A673 (cell line): Measurements from ENCODE around the gene KIF1A. TPM values are rescaled to one million over a fixed set of nuclear protein-coding genes. Genes with fewer than 3 reads are reported as not detected.

Experiments used
- BruUV-seq: library from RNA; stranded (reverse); fragments of 400-500 nt; replicated peaks from 2 replicates; lab custom pipeline; 2021; lab: Mats Ljungman, UMichigan
- CTCF ChIA-PET: fragments of 300-600 bp; sonication (Branson Sonifier 250); formaldehyde crosslinking; loops from one replicate; lab custom pipeline; 2022; ENCODE audit warnings: antibody characterized with exemption; lab: Charles Lee
- POLR2A ChIA-PET: fragments of 300-600 bp; sonication (Branson Sonifier 250); formaldehyde crosslinking; loops from one replicate; lab custom pipeline; 2022; ENCODE audit warnings: antibody characterized with exemption; ENCODE audit not compliant: low non-redundant PET; lab: Charles Lee
- DNase-seq: peaks from one replicate; pipeline ENCODE4 v3.0.0-alpha.2; 2015; ENCODE audit warnings: low spot score
- H3K27ac ChIP-seq: fragments of 200-600 bp; sonication (generic); 2 replicates; pipeline ENCODE4 v1.5.1; 2016; ENCODE audit warnings: mixed run types, low read depth, mild to moderate bottlenecking, mixed read lengths, antibody characterized with exemption, low read length; ENCODE audit not compliant: poor library complexity, severe bottlenecking
- H3K27me3 ChIP-seq: fragments of 200-600 bp; sonication (generic); replicated peaks from 2 replicates; pipeline ENCODE4 v1.6.1; 2017; ENCODE audit warnings: mixed run types, low read depth, mild to moderate bottlenecking, mixed read lengths, antibody characterized with exemption, low read length; ENCODE audit not compliant: insufficient read depth, poor library complexity
- H3K36me3 ChIP-seq: fragments of 200-600 bp; sonication (generic); 2 replicates; pipeline ENCODE4 v1.6.1; 2016; ENCODE audit warnings: mixed run types, mild to moderate bottlenecking, mixed read lengths, antibody characterized with exemption, low read length; ENCODE audit not compliant: insufficient read depth, poor library complexity, severe bottlenecking
- H3K4me1 ChIP-seq: fragments of 200-600 bp; sonication (generic); 2 replicates; pipeline ENCODE4 v1.6.1; 2017; ENCODE audit warnings: mixed run types, mild to moderate bottlenecking, mixed read lengths, antibody characterized with exemption, low read length; ENCODE audit not compliant: insufficient read depth, poor library complexity, severe bottlenecking
- H3K4me3 ChIP-seq: fragments of 200-600 bp; sonication (generic); 2 replicates; pipeline ENCODE4 v1.5.1; 2016; ENCODE audit warnings: low read depth, mixed run types, mild to moderate bottlenecking, mixed read lengths, low read length; ENCODE audit not compliant: poor library complexity, severe bottlenecking
- H3K9me3 ChIP-seq: fragments of 200-600 bp; sonication (generic); 2 replicates; pipeline ENCODE4 v1.6.1; 2016; ENCODE audit warnings: mixed run types, low read depth, mild to moderate bottlenecking, mixed read lengths, antibody characterized with exemption, low read length; ENCODE audit not compliant: poor library complexity, severe bottlenecking
- CTCF ChIP-seq: fragments of 300-800, 200-600 bp; sonication (generic); conservative IDR thresholded peaks from 2 replicates; pipeline ENCODE4 v1.5.1; 2017; ENCODE audit warnings: low read depth, mild to moderate bottlenecking, antibody characterized with exemption, low read length, moderate library complexity, mixed read lengths
- EZH2 ChIP-seq: fragments of 200-600 bp; sonication (generic); IDR thresholded peaks from 2 replicates; pipeline ENCODE4 v1.6.1; 2017; ENCODE audit warnings: borderline replicate concordance, low read depth, mild to moderate bottlenecking, mixed read lengths, antibody characterized with exemption, low read length; ENCODE audit not compliant: poor library complexity, severe bottlenecking
- intact Hi-C: fragments of 100-400 bp; cut with micrococcal nuclease; formaldehyde crosslinking; loops from one replicate; pipeline ENCODE4 v1.10.0; 2022; ENCODE audit not compliant: unreplicated experiment
- total RNA-seq: library from RNA; stranded (reverse); gene quantifications from 2 replicates; pipeline ENCODE4 v1.2.3, GENCODE V29; 2021

KIF1A gene
- total RNA-seq, 1 experiment from 2014 or later: 330 TPM

- BruUV-seq: no TSS peak
- Histone ChIP-seq H3K4me3 (no peak overlapping the region), H3K36me3 (no peaks in the 10 kb centered on the region), H3K4me1 (no peaks in the 10 kb centered on the region), H3K27me3 (no peaks in the 10 kb centered on the region), H3K27ac (no peak overlapping the region), H3K9me3 (no peaks in the 10 kb centered on the region)
- ChIA-PET POLR2A (no interaction called here), CTCF (interaction anchor here (0.6 kb wide), 1 partner anchor 450 kb away, joined by 3 read pairs; no protein-coding TSS in a partner anchor)
- no peak for TF ChIP-seq EZH2
- no peak for TF ChIP-seq CTCF
- no peak for DNase-seq
- intact Hi-C loops: loop anchor here (5.0 kb wide), 1 partner anchor 805 kb away; no protein-coding TSS in a partner anchor
Observed at GRCh38 chr2:240852671-240853314, 32.8 kb upstream of the KIF1A start.

- Histone ChIP-seq H3K36me3 (no peaks in the 10 kb centered on the region), H3K27ac (no peak overlapping the region), H3K4me1 (no peaks in the 10 kb centered on the region), H3K4me3 (no peak overlapping the region), H3K9me3 (no peaks in the 10 kb centered on the region), H3K27me3 (no peaks in the 10 kb centered on the region)
- POLR2A ChIA-PET: no interaction called here
- DNase-seq: peak; percentile 81
- TF ChIP-seq CTCF (peak; percentile 95), EZH2 (no peak)
- CTCF ChIA-PET: interaction anchor here (0.8 kb wide), 1 partner anchor 11 kb away, joined by 3 read pairs; no protein-coding TSS in a partner anchor
- BruUV-seq: no TSS peak
- intact Hi-C loops: loop anchor here (5.0 kb wide), 1 partner anchor 806 kb away; no protein-coding TSS in a partner anchor
Observed at GRCh38 chr2:240851078-240851991, 31.3 kb upstream of the KIF1A start.

- H3K9me3 ChIP-seq: no peaks in the 10 kb centered on the region
- no peak for TF ChIP-seq EZH2
- BruUV-seq: no TSS peak
- no peaks in the 10 kb centered on the region for H3K27me3 ChIP-seq
- intact Hi-C loops: loop anchor here (5.0 kb wide), 1 partner anchor 807 kb away; no protein-coding TSS in a partner anchor
- no peaks in the 10 kb centered on the region for H3K4me1 ChIP-seq
- no peak overlapping the region for H3K4me3 ChIP-seq
- H3K27ac ChIP-seq: no peak overlapping the region
- no peak for DNase-seq
- no peaks in the 10 kb centered on the region for H3K36me3 ChIP-seq
- CTCF ChIA-PET: interaction anchor here (0.8 kb wide), 1 partner anchor 10 kb away, joined by 3 read pairs; no protein-coding TSS in a partner anchor
- POLR2A ChIA-PET: no interaction called here
Observed at GRCh38 chr2:240850756-240851077, 30.7 kb upstream of the KIF1A start.
